Lower leg skin (tissue), 4 donors: ENCODE measurements around the gene PTPRT. TPM values are rescaled to one million over a fixed set of nuclear protein-coding genes. Genes with fewer than 3 reads are reported as not detected.

ENCODE experiments used
- DNase-seq, 2 donors: peaks; one replicate each; pipeline ENCODE4 v3.0.0-alpha.2; 2019; ENCODE audit warnings: low spot score in 2 of 2
- H3K4me3 ChIP-seq: fragments of 200-600 bp; sonication (generic); 2 replicates; pipeline ENCODE4 v1.5.1; 2017; ENCODE audit warnings: mild to moderate bottlenecking, low read depth; ENCODE audit not compliant: poor library complexity, severe bottlenecking
- POLR2A ChIP-seq, 2 donors: fragments of 450-650 bp; IDR thresholded peaks; one replicate each; pipeline ENCODE4 v1.6.1; 2016 to 2017; ENCODE audit warnings: antibody characterized with exemption in 2 of 2, mild to moderate bottlenecking in 1 of 2, moderate library complexity in 1 of 2
- WGBS, 2 donors: methylation state at CpG; one replicate each; pipeline ENCODE4 v1.1.5; 2018; 5-methylcytosine and 5-hydroxymethylcytosine counted together
- intact Hi-C: fragments of 100-400 bp; cut with DNase I; formaldehyde crosslinking; loops from one replicate; pipeline ENCODE4 v1.15.0; 2023; ENCODE audit warnings: low total_unique reads
- total RNA-seq, 4 donors: library from RNA; depleted of rRNA; stranded (reverse); fragments of >200 nt; gene quantifications; one replicate each; pipeline ENCODE4 v1.1.0, GENCODE V29; 2016
- TF ChIP-seq, protein P1 (sequence below), 3 donors: fragments of 450-650 bp; IDR thresholded peaks; one replicate each; pipeline ENCODE4 v1.5.1; 2016; ENCODE audit warnings: antibody characterized with exemption in 3 of 3, mild to moderate bottlenecking in 3 of 3, moderate library complexity in 2 of 3

The PTPRT gene
- total RNA-seq, 4 donors from 2014 or later, result 0.34 to 1.4 (median 0.95) TPM

- WGBS, 2 donors, result 59 to 66% methylated on average over 7 of the region's 7 CpGs
These were observed 595.7 kb downstream of the PTPRT start for GRCh38 chr20:42594011-42594410.

GRCh38 chr20:42589976-42590639 lies 599.6 kb downstream of the PTPRT start:
- no peak for TF ChIP-seq POLR2A (IDR thresholded peaks at IDR 0.05)
- TF ChIP-seq, protein P1, sequence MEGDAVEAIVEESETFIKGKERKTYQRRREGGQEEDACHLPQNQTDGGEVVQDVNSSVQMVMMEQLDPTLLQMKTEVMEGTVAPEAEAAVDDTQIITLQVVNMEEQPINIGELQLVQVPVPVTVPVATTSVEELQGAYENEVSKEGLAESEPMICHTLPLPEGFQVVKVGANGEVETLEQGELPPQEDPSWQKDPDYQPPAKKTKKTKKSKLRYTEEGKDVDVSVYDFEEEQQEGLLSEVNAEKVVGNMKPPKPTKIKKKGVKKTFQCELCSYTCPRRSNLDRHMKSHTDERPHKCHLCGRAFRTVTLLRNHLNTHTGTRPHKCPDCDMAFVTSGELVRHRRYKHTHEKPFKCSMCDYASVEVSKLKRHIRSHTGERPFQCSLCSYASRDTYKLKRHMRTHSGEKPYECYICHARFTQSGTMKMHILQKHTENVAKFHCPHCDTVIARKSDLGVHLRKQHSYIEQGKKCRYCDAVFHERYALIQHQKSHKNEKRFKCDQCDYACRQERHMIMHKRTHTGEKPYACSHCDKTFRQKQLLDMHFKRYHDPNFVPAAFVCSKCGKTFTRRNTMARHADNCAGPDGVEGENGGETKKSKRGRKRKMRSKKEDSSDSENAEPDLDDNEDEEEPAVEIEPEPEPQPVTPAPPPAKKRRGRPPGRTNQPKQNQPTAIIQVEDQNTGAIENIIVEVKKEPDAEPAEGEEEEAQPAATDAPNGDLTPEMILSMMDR (IDR thresholded peaks at IDR 0.05), result no peak
- DNase-seq, result no peak
- intact Hi-C loops, result no loop called here
- 59 to 61% methylated on average over 2 of the region's 2 CpGs for WGBS, 2 donors
- no peak overlapping the region for H3K4me3 ChIP-seq

More at GRCh38 chr20:42594011-42594410, 595.7 kb downstream of the PTPRT start:
- H3K4me3 ChIP-seq, result no peak overlapping the region
- TF ChIP-seq POLR2A (IDR thresholded peaks at IDR 0.05), result no peak
- TF ChIP-seq, protein P1 (IDR thresholded peaks at IDR 0.05), result no peak
- intact Hi-C loops, result no loop called here
- no peak for DNase-seq

DNA sequence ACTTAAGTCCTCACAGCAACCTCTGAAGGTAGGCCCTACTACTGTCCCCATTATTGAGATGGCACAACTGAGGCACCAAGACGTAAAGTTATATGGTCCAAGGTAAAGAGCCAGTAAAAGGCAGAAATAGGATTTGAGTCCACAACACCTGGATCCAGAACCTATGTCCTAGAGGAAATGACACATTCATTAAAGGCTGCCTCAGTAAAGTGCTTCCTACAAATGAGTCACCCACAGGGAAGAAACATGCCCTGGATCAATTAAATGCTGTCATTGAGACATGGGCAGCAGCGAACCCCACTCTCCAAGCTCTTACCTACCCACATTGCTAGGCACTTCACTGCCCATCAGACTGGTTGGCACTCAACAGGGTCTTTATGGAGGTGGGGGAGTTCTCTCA lies 600.9 kb downstream of the PTPRT start:
- DNase-seq, result no peak
- WGBS, 2 donors, result 84 to 87% methylated on average over 2 of the region's 2 CpGs
- intact Hi-C loops, result no loop called here
- no peak overlapping the region for H3K4me3 ChIP-seq
- TF ChIP-seq, protein P1 (IDR thresholded peaks at IDR 0.05), result no peak
- TF ChIP-seq POLR2A (IDR thresholded peaks at IDR 0.05), result no peak

DNA sequence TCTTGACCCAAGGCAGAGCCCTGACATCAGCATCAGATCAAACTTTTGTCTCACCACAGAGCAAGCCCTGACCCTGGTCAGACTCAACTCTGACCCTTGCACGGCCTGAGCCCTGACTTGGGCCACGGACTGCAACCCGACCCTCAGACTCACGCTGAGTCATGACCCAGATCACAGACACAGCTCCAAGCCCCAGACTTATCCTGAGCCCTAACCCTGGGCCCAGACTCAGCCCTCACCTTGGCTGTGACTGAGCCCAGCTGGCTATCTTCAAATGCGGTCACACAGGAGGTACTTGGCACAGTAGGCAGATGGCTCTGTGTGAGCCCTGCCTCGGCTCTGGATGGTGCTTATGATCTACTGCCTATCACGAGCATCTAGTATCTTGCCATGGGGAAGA lies 602.3 kb downstream of the PTPRT start:
- intact Hi-C loops, result no loop called here
- no peak for DNase-seq
- no peak for TF ChIP-seq POLR2A (IDR thresholded peaks at IDR 0.05)
- 76 to 78% methylated on average over 7 of the region's 7 CpGs for WGBS, 2 donors
- H3K4me3 ChIP-seq, result no peak overlapping the region

GRCh38 chr20:42581311-42581710 lies 608.4 kb downstream of the PTPRT start:
- WGBS, 2 donors, result 83 to 86% methylated on average over 3 of the region's 3 CpGs
- TF ChIP-seq, protein P1 (IDR thresholded peaks at IDR 0.05), result no peak
- no peak for TF ChIP-seq POLR2A (IDR thresholded peaks at IDR 0.05)
- intact Hi-C loops, result no loop called here
- H3K4me3 ChIP-seq, result no peak overlapping the region
- DNase-seq, result no peak

DNA sequence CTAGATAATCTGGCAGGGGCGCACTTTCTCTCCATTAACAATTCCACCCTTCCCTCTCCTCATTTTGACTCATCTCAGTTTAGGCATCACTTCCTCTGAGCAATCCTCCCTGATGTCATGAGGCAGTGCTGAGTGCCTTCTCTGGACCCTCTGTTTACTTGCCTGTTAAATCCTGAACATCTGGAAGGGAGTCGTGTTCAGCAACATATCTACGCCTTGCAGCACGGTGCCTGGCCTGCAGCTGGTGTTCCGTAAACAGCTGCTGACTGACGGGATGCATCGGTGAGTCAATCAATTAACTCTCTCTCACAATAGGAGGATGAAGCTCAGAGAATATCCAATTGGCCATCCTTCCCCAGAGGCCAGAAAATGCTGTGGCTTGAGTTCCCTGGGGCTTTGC lies 613.5 kb downstream of the PTPRT start:
- no peak for DNase-seq
- H3K4me3 ChIP-seq, result no peak overlapping the region
- TF ChIP-seq, protein P1 (IDR thresholded peaks at IDR 0.05), result no peak
- no peak for TF ChIP-seq POLR2A (IDR thresholded peaks at IDR 0.05)
- 48 to 74% methylated on average over 7 of the region's 7 CpGs for WGBS, 2 donors
- intact Hi-C loops, result no loop called here
